GM12865 (cell line): Measurements from ENCODE around the gene MRPL19.

ENCODE experiments used
- DNase-seq: peaks from one replicate; pipeline ENCODE4 v3.0.0; 2010; ENCODE audit warnings: low read depth
- H3K4me3 ChIP-seq: 2 replicates; pipeline ENCODE4 v1.5.1; 2011; ENCODE audit warnings: mild to moderate bottlenecking, low read depth, low read length, control low read depth
- TF ChIP-seq, protein P1 (sequence below): IDR thresholded peaks from 2 replicates; pipeline ENCODE4 v1.5.1; 2011; ENCODE audit warnings: low read length, control low read depth, low read depth, inconsistent platforms; ENCODE audit not compliant: insufficient read depth; ENCODE audit errors: missing control alignments

Gene MRPL19

DNA sequence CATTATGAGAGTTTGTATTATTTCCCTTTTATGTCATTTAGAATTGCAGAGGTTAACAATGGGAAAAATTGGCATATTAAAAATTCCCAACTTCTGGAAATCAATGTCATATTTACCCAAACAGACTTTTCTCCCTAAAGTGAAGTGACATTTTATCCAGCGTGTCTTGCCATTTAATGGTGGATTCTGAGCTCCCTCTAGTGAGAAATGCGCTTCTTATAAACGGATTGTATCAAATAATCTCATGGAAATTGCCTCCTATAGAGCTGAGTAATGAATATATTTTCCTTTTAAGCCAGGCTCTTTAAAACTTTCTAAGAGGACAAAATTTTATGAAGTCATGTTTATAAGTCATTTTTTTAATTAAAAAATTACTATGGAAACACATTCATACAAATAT lies 69.8 kb downstream of the MRPL19 start:
- no peak for DNase-seq
- TF ChIP-seq, protein P1, sequence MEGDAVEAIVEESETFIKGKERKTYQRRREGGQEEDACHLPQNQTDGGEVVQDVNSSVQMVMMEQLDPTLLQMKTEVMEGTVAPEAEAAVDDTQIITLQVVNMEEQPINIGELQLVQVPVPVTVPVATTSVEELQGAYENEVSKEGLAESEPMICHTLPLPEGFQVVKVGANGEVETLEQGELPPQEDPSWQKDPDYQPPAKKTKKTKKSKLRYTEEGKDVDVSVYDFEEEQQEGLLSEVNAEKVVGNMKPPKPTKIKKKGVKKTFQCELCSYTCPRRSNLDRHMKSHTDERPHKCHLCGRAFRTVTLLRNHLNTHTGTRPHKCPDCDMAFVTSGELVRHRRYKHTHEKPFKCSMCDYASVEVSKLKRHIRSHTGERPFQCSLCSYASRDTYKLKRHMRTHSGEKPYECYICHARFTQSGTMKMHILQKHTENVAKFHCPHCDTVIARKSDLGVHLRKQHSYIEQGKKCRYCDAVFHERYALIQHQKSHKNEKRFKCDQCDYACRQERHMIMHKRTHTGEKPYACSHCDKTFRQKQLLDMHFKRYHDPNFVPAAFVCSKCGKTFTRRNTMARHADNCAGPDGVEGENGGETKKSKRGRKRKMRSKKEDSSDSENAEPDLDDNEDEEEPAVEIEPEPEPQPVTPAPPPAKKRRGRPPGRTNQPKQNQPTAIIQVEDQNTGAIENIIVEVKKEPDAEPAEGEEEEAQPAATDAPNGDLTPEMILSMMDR, result no peak
- no peak overlapping the region for H3K4me3 ChIP-seq

DNA sequence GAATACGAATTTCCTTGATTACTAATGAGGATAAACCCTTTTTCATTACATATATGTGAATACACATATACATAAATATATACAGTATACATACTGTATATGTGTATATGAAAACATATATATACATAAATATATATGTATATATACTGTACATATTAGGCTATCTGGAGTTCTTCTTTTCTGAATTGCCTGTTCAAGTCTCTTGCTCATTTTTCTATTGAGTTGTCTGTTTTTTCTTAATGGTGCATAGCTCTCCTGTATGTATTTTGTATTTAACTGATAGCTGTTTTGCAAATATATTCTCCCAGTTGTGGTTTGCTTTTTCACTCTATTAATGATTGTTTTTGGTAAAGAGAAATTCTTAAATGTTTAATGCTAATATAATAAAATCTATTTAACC lies 73.0 kb downstream of the MRPL19 start:
- TF ChIP-seq, protein P1, result no peak

DNA sequence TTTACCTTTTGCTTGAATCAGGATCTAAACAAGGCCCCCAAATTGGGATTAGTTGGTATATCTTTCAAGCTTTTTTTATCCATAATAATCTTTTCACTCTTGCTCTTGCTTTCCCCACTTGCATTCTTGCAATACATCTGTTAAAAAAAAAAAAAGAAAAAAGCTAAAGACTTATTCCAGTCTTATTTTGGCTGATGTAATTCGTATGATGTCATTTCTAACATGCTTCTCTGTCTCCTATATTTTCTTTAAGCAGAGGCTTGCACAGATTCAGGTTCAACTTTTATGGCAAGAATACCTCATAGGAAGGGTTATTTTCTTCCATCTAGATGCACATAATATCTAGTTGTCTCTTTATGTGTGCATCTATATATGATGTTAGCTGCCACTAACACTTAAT lies 73.9 kb downstream of the MRPL19 start:
- TF ChIP-seq, protein P1, result no peak
- no peak overlapping the region for H3K4me3 ChIP-seq

More for the DNA sequence above, 73.0 kb downstream of the MRPL19 start:
- H3K4me3 ChIP-seq, result no peak overlapping the region
- no peak for DNase-seq

DNA sequence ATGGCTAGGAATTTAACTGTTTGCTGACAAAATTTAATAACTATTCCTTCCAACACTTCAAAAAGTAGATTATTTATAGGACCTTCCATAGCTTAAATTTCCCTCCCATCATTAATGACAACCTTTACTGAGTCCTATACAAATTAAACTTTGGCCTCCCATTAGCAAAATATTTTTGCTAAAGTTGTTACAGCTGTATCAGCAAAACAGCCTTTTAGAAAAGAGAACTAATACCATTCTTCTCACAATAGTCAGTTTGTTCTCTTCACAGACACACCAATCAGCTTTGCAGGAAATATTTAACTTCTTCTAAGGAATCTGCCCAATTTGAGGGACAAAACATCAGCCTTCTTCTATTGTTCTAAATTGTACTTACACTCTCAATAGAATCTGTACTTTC lies 76.1 kb downstream of the MRPL19 start:
- TF ChIP-seq, protein P1, result no peak
- no peak for DNase-seq
- no peak overlapping the region for H3K4me3 ChIP-seq

More for the DNA sequence above, 73.9 kb downstream of the MRPL19 start:
- no peak for DNase-seq

DNA sequence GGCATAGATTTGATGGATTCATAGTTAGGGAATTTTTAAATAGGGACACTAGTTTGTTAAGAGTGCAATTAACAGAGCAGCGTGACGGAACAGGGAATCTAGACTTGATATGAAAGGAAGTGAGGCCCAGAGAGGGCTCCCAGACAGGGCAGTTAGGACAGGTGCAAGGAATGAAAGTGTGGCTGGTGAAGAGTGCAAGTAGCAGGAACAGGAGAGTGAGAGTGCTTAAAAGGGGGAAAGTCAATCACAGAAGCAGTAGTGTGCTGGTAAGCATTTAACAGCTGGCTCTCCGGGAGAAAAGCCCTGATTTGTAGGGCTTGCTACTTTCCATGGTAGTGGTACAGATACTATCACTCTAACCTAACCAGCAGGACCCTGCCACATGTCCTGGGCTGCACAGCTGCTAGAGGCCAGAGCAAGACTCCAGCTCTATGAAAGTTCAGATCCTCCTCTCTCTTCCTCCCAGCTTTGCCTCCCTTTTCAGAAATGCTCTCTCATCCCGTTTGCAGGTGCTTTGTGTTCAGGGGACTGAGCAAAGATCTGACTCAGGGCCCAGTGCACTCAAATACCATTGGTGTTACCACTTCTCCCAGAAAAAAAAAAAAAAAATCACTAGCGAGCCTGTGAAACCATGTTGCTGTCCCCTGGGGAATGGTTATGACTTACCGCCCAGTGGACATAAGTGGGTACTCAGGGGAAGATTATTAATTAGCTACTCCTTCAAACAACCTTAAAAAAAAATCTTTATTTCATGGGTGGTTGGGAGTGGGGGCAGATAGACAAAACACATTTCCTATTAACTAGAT lies 82.2 kb downstream of the MRPL19 start:
- no peak overlapping the region for H3K4me3 ChIP-seq
- DNase-seq, result peak; percentile 22
- TF ChIP-seq, protein P1, result no peak

DNA sequence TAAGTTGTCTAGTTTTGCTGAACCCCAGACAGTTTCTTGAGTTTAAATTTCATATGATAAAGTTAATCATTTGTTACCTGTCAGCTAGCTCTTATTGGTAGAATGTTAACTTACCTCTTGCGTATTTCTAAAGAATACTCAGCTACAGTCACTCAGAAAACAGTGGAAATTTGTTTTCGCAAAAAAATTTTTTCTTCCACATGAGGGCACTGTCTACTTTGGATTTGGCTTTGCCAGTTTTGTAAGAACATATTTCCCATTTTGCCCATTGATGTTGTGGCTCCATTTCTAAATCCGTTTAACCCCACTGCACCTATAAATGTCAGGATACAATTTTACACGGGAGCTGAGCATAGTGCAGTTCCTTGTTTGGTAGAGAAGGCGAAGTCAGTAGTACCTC lies 83.3 kb downstream of the MRPL19 start:
- TF ChIP-seq, protein P1, result peak; percentile 18
- peak; percentile 24 for DNase-seq
- no peak overlapping the region for H3K4me3 ChIP-seq

DNA sequence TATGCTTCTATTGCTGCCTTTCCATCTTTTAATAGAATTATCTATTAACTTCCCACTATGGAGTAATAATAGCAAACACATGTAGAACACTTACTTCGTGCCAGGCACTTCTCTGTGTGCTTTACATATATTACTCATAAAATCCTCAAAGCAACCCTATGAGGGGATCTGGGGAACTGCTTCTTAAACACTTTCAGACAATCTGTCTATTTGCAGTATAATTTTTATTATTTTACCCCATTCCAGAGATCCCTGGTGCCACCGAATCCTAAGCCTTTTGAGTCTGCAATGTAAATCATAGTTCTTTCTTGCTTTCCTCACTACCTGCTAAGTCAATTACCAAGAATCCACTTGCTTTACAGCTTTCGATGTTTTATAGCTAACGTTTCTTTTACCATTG lies 89.7 kb downstream of the MRPL19 start:
- TF ChIP-seq, protein P1, result no peak
- no peak for DNase-seq
- no peak overlapping the region for H3K4me3 ChIP-seq
